HPDE6-E6E7 (cell line): ENCODE measurements around the gene FTH1.
A peak's percentile ranks its signal among the peaks of the same experiment; 100 is the strongest.
"Not testable (repeated sequence)": the region's sequence is repeated elsewhere in the genome, so short reads cannot be mapped to it uniquely, and the experiment has no call there.

Experiments
- DNase-seq: peaks from one replicate; pipeline ENCODE4 v3.0.0; 2011; ENCODE audit warnings: missing footprints; ENCODE audit errors: extremely low spot score

The FTH1 gene

DNA sequence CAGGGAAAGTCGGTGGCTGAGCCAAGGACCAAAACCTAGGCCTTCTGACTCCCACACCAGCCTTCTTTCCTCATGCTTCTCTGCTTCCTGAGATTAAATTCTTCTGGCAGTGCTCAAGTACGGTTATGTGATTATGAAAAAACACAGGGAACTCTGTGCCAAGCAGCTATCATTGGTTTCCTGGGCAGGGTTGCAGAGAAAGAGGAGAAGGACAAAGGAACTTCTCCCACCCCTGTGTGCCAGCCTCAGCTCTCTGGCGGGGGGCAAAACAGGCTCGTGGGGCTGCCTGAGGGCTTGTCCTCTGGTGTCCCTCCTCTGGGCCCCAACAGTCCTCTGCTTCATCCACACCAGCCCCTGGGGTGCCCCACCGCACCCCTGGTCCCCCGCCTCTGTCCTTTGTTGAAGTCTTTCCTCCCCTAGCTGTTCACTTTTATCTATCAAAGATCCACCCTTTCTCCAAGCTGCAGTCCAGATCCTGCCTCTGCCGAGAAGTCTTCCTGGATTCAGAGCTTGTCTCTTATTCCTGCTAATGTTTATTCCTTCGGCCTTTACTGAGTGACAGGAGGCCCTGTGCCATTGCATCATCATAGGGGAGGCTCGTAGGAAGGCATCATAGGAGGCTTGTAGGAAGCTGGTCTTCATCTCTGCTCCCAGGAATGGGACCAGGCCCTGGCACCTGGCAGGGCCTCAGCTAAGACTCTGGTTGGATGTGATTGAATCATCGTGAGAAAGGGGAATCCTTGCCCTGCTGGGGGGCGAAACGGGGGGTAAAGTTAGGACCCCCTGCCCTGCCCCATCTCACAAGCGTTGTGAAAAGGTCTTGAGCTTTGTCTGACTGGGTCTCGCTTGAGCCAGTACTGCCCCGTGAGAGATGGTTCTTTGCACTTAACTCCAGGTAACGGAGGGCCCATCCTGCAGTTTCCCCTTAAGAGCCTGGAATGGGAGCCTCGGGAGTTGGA, 11.5 kb upstream of the FTH1 start:
- no peak for DNase-seq

DNA sequence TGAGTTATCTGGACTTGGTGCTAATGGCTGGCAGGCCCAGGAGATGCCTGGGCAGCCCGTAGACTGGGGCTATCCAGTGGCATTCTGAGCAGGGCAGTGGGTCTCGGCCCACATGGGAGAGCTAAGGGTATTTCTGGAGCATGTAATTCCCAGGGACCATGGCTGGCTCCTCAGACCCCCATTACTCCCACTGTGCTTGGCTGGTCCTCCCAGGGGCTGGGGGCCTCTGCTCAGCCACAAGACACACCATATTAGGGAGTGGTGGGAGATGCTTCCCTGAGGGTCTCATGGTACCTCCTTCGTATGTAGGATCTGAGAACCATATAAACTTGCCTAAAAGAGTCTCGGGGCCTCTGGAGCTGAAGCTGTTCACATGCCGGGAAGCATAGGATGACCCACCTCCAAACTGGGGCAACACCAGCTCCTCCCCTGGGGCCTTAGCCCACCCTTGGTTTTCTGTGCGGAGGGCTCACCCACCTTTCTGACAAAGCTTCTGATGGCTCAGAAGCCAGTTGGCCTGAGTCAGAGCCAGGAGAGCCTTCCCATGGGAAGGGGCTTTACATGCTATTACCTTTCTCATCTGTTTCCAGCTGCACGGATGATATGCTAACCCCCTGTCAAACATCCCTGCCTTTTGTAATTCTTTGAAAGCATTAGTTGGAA, 9.5 kb upstream of the FTH1 start:
- no peak for DNase-seq

DNA sequence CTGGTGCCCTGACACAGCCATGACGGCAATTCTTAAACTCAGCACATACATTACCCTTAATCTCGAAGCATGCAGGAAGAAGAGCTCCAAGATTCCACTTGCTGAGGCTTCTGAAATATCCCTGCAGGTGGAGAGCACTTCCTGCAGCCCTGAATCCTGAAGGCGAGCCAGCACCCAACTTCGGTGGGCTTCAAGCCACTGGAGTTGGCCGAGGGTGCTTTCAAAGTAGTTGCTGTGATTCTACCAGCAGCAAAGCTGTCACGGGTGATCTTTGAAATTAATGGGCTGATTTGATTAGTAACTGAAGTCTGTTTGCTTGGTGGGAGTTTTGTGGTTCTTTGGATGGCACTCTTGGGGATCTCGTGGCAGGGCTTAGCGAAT, 9.0 kb upstream of the FTH1 start:
- no peak for DNase-seq

DNA sequence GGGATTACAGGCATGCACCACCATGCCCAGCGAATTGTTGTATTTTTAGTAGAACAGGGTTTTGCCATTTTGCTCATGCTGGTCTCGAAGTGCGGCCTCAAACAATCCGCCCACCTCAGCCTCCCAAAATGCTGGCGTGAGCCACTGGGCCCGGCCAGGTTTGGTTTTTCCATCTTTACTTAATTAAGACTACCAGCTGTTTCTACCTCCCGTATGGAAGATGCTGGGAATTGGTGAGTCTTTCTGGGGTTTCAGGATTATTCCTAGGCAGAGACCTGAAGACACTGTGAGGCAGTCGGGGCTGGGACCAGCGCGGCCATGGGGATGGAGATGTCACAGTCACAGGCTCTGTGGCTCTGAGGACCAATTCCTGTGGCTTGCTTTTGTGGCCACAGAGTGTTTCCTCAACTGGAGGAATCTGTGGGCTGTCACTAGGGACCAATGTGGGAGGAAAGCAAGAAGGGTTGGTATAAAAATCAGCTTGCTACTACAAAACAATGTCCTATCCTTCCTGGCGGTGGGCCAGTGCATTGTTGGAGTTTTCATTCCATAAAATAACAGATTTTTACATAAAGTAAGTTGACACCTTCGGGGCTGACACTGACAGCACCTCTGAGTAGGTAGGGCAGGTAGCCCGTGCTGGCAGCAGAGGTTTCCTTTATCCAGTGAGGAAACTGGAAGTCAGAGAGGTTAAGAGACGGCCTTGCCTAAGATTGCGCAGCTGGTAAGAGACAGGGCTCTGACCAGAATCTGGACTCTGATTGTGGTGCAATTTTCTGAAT, 8.4 kb upstream of the FTH1 start:
- no peak for DNase-seq

DNA sequence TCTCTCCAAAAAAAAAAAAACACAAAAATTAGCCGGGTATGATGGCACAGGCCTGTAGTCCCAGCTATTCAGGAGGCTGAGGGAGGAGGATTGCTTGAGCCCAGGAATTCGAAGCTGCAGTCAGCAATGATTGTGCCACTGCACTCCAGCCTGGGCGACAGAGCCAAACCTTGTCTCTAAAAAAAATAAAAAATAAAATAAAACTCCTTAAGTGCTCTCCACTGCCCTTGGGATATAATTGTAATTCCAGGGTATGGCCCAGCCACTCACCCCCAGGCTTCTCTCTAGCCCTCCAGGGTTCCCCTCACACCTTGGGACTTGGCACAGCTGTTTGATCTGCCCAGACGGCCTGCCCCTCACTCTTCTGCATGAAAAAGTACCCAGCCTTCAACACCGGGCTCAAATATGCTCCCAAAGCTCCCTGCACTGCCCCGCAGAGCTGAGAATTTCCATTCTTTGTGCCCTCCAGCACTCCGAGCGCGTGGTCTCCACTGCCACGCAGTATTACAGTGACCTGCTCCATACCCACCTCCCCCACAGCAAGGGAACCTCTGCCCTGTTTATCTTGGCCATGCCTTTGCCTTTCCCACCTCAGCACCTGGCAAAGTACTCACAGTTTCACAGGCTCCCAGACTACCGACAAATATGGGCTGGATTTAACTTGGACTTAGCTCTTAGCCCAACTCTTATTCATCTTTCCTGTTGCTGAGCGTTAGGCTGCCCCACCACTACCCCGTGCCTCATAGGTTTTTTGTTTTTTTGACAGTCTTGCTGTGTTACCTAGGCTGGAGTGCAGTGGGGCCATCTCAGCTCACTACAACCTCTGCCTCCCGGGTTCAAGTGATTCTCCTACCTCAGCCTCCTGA, 7.6 kb upstream of the FTH1 start:
- DNase-seq: no peak

DNA sequence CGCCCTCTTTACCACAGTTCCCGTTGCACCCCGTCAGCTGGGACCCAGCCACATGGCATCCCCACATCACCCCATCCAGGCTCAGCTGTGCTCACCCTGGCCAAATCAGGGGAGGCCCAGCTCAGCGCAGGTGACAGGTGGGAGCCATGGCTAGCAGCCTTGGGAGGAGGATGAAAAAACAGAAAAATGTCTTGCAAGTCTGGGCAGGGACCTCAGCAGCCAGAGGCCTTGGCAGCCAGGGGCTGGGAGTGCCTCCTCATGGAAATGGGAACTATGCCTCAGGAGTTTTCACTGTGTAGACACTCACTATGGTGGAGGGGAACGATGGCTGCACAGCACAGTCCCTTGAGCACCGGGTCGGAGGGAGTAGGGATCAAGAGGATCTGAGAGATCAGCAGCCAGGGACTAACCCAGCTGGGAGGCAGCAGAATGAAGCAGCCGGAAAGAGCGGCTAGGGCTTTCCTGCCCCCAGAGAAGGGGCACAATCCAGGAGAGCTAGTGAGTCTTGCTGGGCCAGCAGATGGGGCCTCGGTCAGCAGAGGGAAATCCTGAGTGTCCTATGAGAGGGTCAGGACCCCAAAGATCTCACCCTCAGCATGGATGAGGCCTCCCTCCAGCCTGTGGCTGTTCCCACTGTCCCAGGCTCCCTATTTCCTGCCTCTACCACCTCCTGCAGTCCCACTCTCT, 6.2 kb upstream of the FTH1 start:
- no peak for DNase-seq

DNA sequence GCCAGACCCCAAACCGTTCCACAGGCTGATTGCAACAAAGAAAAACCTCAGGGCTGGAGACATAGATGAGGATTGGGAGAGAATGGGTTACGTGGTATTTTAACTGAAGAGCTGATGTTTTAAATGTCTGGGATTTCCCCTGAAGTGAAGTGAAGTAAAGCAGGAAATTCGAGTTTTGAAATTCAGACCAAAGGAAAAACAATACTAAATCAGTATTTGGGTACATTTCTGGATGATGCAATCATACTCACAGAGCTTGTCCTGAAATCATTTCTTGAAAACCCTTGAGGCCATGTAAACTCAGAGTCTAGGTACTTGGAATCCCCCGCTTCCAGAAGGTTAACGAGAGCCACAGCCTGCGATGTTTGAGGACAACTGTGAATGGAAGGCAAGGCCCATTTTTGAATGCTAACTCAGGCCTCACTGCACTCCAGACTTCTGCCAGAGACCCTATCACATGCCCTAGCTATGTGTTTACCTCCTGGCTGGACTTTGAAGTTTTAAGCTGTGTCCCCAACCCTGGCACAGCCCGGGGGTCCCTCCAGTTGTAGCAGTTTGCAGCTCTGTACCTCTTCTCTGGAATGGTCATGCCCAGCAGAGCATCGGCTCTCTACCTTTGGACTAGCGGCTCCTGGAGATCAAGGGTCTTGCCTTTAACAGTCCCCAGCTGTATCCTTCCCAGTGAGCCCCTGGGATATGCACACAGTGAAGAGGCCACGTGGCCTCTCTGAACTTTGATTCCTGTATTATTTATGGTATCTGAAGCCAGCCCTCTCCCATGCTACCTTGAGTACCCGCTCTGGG, 5.4 kb upstream of the FTH1 start:
- no peak for DNase-seq

DNA sequence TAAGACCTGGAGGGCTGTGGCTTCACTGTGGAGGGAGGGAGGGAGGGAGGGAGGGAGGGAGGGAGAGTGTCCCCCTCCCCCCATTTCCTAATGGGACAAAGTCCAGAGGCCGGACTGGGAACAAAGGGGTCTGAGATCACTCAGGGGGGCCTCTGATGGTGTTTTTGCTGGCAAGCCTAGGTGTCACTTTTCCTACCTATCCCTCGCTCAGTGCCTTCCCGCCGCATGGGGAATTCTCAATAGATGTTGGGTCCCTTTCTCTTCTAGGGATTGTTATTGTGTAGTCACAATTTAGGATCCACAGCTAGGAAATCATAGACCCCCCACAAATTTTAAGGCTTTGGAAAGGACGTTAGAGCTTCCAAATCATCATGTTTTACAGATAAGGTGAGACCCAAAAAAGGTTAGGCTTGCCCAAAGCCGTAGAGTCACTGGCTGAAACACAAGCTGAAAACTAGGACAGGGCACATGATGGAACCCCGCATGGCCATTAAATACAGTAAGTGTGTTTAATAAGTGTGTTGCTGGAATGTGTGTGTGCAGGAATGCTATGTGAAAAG, 4.8 kb upstream of the FTH1 start:
- no peak for DNase-seq

DNA sequence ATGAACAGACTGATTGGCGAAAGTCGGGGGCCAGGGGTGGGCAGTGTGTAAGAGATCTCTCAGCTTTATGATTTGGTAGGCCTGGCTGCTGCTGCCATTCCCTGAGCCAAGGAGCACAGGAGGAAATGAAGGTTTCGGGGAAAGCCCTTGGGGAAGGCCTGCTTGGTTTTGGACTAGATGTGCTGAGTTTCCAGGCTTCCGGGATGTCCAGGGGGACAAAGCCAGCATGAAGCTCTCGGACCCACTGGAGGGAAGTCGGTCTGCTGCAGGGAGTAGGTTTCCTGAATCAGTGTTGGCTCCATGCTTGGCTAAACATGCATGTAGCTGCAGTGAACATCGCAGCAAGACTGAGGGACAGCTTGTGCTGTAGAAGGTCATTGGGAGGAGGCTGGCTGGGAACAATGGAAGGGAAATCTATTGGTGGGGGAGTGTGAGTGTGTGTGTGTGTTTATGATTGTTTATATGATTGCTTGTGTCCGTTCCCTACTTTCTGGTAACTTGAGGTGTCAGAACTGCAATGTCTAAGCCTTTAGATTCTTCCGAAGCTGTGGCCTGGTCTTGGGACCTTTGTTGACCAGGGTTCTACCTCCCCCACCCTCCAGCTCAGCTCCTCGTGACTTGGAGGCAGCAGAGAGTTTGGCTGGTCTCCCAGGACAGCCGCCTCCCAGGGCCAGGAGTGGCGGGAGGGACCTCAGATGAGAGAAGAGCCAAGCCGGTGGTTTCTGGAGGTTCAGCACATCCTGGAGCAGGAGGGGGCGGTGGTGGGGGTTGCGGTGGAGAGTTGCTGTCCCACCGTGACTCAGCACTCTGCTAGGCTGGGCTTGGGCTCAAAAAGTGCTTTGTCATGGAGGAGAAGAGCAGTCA, 4.0 kb upstream of the FTH1 start:
- peak; percentile 69 for DNase-seq

DNA sequence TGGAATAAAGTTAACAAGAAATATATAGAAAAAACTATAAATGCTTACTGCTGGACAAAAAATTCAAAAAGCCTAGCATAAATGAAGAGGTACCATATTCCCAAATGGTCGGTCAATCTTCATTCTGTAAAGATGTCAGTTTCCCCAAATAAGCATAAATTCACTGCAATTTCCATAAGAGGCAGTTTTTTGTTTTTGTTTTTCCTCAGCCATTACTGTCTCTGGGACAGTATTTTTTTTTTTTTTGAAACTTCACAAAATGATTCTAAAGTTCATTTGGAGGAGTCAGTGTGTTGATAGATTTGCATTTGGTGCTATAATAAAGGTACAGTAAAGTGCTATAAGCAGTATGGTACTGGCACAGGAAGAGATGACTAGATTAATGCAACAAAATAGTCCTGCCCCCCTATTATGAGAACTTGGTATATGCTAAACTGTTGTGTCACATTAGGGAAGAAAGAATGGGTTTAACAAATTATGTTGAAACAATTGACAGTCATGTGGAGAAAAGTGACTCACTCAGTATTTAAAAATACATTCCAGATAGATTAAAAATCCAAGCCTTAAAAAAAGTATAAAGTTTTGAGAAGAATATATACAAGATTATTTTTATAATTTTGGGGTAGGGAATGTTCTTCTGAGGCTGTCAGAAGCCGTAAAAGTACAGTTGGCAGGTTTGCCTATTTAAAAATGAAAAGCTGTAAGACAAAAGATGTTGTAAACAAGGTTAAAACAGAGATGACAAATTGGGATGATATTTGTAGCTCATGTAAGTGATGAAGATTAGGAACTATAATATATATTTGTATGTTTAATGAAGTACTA, 2.6 kb upstream of the FTH1 start:
- no peak for DNase-seq

DNA sequence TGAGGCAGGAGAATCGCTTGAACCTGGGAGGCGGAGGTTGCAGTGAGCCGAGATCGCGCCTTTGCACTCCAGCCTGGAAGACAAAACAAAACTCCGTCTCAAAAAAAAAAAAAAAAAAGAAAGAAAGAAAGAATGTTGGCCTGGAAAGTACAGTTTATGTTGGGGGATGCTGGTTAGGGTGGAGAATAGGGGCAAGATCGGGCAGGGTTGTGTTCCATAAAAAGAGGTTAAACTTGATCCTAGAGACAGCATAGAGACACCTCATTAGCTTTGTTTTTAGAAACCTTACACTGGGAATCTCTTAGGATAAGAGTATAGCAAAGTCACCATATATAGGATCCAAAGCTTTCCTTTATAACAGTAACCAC, 1.9 kb upstream of the FTH1 start:
- DNase-seq: no peak

DNA sequence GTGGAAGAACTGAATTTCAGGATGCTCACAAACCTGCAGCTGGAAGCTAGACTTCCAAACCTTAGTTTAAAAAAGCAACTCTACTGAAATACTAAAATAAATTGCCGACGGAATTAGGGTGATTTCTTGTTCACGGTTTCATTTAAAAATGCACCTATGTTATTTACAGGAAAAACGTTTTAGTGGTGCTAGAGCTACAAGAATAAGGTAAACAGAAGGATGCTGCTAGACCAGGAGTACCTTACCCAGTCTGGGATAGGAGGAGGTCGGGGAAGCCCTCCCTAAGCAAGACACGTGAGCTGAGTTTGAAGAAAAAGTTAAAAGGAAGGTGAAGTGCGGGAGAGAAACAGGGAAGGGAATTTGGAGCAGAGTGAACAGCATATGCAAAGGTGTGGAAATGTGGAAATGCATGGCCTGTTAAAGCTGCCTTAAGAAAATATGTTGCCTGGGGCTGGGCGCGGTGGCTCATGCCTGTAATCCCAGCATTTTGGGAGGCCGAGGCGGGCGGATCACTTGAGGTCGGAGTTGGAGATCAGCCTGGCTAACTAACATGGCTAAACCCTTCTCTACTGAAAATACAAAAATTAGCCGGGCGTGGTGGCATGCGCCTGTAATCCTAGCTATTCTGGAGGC, 1.4 kb upstream of the FTH1 start:
- no peak for DNase-seq

DNA sequence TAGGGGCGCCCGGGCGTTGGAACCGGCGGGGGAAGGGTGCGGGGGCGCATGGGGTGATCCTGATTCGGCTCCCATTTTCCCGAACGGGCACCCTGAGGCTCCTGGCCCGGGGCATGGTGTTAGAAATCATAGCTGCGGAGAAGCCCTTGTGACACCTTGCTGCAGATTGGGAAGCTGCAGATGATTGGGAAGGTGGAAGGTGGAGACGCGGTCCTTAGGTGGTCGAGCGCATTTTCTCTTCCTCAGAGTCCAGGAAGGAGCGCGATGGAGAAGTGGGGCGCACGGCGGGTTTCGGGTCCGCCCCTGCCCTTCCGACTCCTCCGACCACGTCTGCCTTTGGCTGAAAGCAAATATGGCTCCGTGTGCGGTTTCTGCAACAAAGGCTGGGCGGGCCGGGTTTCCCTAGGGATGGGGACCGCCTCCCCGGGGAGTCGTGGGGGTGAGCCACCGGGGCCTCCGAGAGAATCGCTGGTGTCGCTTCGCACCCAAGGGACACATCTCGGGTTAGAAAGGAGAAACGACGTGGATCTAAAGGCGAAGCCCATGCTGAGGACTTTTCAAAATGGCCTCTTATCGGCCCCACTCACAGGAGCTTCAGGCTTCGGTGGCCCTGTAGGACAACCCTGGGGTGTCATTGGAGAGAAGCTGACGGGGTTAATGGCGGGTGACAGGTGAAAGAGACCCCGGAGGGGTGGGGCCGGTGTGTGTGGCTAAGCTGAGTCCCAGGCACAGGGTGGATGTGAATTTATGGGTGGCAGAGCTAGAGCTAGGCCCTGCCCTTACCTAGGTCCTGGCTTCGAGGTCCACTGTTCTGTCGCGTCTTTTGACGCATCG, 707 bp upstream of the FTH1 start:
- DNase-seq: no peak

DNA sequence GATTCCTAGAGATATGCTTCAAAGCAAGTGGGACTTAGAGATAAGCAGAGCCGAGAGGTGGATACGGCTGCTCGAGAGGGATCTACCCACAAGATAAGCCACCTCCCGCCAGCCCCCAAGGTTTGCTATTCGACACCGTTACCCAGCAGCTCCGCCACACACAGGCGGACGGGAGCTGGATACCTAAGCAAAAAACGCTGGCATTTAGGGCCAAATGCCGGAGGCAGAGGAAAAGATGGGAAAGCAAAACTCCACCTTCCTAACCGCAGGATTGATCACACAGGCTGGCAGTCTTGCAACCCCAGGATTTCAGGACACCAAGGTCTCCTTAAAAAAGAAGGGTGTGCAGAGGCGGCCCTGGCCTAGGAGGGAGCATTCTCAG, 709 bp downstream of the FTH1 start:
- DNase-seq: no peak

DNA sequence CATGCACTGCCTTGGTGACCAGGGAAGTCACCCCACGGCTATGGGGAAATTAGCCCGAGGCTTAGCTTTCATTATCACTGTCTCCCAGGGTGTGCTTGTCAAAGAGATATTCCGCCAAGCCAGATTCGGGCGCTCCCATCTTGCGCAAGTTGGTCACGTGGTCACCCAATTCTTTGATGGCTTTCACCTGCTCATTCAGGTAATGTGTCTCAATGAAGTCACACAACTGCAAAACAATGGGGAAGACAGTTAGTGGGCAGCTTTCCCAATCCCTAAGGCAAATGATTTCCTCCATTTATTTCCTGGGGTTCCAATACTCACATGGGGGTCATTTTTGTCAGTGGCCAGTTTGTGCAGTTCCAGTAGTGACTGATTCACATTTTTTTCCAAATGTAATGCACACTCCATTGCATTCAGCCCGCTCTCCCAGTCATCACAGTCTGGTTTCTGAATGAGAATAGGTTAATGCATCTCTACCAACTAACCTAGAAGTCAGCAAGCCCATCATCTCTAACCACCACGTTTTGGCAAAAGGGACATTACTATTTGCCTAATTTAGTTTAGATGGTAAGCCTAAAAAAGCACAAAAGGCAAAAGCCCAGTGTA, 2.7 kb downstream of the FTH1 start:
- DNase-seq: not testable (repeated sequence)

DNA sequence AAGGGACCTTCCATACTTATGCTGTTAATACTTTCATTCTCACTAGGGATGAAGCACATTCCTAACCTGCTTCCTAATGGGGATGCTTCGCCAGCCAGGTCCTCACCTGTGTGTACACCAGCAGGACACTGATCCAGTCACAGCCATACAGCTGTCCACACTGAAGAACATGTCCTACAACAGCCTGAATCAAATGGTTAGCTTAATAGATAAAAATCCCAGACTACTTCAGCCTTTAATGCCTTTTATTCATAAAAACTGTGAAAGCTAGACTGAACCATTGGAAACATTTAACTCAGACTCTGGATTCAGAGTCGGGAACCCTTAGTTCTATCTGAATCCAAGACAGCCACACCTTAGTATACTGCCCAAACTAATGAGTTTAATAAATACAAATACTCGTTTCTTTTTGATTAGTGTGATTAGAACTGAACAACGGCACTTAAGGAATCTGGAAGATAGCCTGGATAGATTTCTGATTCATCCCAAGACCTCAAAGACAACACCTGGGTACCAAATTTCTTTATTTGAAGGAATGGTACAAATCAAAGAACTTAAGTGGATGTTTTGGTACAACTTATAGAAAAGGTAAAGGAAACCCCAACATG, 3.3 kb downstream of the FTH1 start:
- DNase-seq: no peak
